GM12873 (cell line): ENCODE measurements around the gene P2RY2.

Experiments
- CTCF ChIP-seq: IDR thresholded peaks from 2 replicates; pipeline ENCODE4 v1.5.1; 2012; ENCODE audit warnings: low read depth, mild to moderate bottlenecking, moderate library complexity, low read length, control low read depth; ENCODE audit not compliant: insufficient read depth; ENCODE audit errors: missing control alignments

P2RY2 gene

GRCh38 chr11:73184953-73185671 is 33.0 kb upstream of the P2RY2 start:
- TF ChIP-seq CTCF = peak; percentile 100

- no peak for TF ChIP-seq CTCF
These were observed 32.3 kb upstream of the P2RY2 start for GRCh38 chr11:73185680-73186293.

GRCh38 chr11:73186294-73186850 is 31.7 kb upstream of the P2RY2 start:
- no peak for TF ChIP-seq CTCF

- no peak for TF ChIP-seq CTCF
These were observed 31.2 kb upstream of the P2RY2 start for GRCh38 chr11:73186886-73187285.

- TF ChIP-seq CTCF = no peak
These were observed 30.2 kb upstream of the P2RY2 start for GRCh38 chr11:73187854-73188253.

GRCh38 chr11:73188301-73188700 is 29.8 kb upstream of the P2RY2 start:
- TF ChIP-seq CTCF = no peak

GRCh38 chr11:73189315-73189714 is 28.8 kb upstream of the P2RY2 start:
- TF ChIP-seq CTCF = no peak
